Suprapubic skin (tissue), 4 donors: ENCODE results near the gene ENSA. TPM values are rescaled to one million over a fixed set of nuclear protein-coding genes. Genes with fewer than 3 reads are reported as not detected.
"Not testable (repeated sequence)": the region's sequence is repeated elsewhere in the genome, so short reads cannot be mapped to it uniquely, and the experiment has no call there.

Source experiments
- DNase-seq, 2 donors: peaks; one replicate each; pipeline ENCODE4 v3.0.0-alpha.2; 2019; ENCODE audit warnings: low spot score in 2 of 2
- H3K27ac ChIP-seq: fragments of 200-600 bp; sonication (generic); one replicate; pipeline ENCODE4 v1.5.1; 2019
- H3K27me3 ChIP-seq: fragments of 200-600 bp; sonication (generic); one replicate; pipeline ENCODE4 v1.5.1; 2019
- H3K36me3 ChIP-seq: fragments of 200-600 bp; sonication (generic); one replicate; pipeline ENCODE4 v1.5.1; 2019
- H3K4me1 ChIP-seq: fragments of 200-600 bp; sonication (generic); one replicate; pipeline ENCODE4 v1.5.1; 2019
- H3K4me3 ChIP-seq: fragments of 200-600 bp; sonication (generic); one replicate; pipeline ENCODE4 v1.5.1; 2019; ENCODE audit warnings: mild to moderate bottlenecking
- H3K9me3 ChIP-seq: fragments of 200-600 bp; sonication (generic); one replicate; pipeline ENCODE4 v1.5.1; 2019
- EP300 ChIP-seq: sonication (generic); formaldehyde crosslinking; IDR thresholded peaks from one replicate; pipeline ENCODE4 v1.6.1; 2017; ENCODE audit warnings: antibody characterized with exemption
- POLR2A ChIP-seq, 2 donors: fragments of 450-650 bp; IDR thresholded peaks; one replicate each; pipeline ENCODE4 v1.6.1; 2017; ENCODE audit warnings: antibody characterized with exemption in 2 of 2, mild to moderate bottlenecking in 2 of 2, moderate library complexity in 2 of 2
- POLR2AphosphoS5 ChIP-seq, 3 donors: sonication (generic); formaldehyde crosslinking; IDR thresholded peaks; one replicate each; pipeline ENCODE4 v1.6.1; 2017; ENCODE audit warnings: antibody characterized with exemption in 3 of 3
- WGBS: methylation state at CpG from one replicate; pipeline ENCODE4 v1.1.5; 2018; 5-methylcytosine and 5-hydroxymethylcytosine counted together
- total RNA-seq, 4 donors: library from RNA; depleted of rRNA; stranded (reverse); fragments of >200 nt; gene quantifications; one replicate each; pipeline ENCODE4 v1.1.0, GENCODE V29; 2016
- TF ChIP-seq, protein P1 (sequence below), 2 donors: fragments of 200-600 bp in 1 of 2; fragments of 450-650 bp in 1 of 2; sonication (generic) in 1 of 2; IDR thresholded peaks; one replicate each; pipeline ENCODE4 v1.5.1; 2016 to 2019; ENCODE audit warnings: antibody characterized with exemption in 2 of 2, mild to moderate bottlenecking in 1 of 2, moderate library complexity in 1 of 2

ENSA gene
- total RNA-seq, 4 donors from 2014 or later = 266 to 384 (median 291) TPM

DNA sequence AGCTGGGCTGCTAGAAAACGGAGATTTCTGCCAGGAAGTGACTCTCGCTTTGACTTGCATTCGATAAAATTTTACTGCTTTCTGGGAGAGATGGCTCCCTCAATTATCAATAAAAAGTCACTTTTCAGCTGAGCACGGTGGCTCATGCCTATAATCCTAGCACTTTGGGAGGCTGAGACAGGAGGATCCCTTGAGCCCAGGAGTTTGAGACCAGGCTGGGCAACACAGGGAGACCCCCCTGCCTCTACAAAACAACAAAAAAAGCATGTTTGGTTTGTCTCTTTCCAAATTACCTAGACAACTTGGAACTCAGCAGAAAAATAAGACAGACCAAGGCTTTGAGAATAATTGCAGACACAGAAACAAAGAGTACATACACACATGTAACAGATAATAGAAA, 12.9 kb upstream of the ENSA start:
- Histone ChIP-seq H3K4me3 (no peak overlapping the region), H3K4me1 (no peaks in the 10 kb centered on the region), H3K27me3 (no peaks in the 10 kb centered on the region), H3K36me3 (peaks cover 18% of the 10 kb centered on the region), H3K27ac (no peak overlapping the region), H3K9me3 (no peaks in the 10 kb centered on the region)
- DNase-seq = no peak
- no peak for TF ChIP-seq POLR2AphosphoS5 (IDR thresholded peaks at IDR 0.05)
- TF ChIP-seq, protein P1, sequence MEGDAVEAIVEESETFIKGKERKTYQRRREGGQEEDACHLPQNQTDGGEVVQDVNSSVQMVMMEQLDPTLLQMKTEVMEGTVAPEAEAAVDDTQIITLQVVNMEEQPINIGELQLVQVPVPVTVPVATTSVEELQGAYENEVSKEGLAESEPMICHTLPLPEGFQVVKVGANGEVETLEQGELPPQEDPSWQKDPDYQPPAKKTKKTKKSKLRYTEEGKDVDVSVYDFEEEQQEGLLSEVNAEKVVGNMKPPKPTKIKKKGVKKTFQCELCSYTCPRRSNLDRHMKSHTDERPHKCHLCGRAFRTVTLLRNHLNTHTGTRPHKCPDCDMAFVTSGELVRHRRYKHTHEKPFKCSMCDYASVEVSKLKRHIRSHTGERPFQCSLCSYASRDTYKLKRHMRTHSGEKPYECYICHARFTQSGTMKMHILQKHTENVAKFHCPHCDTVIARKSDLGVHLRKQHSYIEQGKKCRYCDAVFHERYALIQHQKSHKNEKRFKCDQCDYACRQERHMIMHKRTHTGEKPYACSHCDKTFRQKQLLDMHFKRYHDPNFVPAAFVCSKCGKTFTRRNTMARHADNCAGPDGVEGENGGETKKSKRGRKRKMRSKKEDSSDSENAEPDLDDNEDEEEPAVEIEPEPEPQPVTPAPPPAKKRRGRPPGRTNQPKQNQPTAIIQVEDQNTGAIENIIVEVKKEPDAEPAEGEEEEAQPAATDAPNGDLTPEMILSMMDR (IDR thresholded peaks at IDR 0.05) = no peak
- no peak for TF ChIP-seq POLR2A (IDR thresholded peaks at IDR 0.05)
- WGBS = 82% methylated on average over 4 of the region's 4 CpGs

DNA sequence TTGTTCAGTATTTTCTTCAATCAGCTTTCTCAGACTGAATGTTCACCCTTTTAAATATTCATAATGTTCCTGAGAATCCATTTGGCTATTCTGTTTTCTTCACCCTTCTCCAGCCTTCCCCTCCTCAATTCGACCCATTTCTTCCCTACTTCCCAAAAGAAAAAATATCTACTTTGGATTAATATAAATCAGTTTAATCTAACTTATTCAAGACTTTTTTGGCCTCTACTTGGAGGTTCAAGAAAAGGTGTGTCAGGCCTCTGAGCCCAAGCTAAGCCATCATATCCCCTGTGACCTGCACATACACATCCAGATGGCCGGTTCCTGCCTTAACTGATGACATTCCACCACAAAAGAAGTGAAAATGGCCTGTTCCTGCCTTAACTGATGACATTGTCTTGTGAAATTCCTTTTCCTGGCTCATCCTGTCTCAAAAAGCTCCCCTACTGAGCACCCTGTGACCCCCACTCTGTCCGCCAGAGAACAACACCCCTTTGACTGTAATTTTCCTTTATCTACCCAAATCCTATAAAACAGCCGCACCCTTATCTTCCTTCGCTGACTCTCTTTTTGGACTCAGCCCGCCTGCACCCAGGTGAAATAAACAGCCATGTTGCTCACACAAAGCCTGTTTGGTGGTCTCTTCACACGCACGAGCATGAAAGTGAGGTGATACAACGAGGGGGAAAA, 11.9 kb upstream of the ENSA start:
- H3K27me3 ChIP-seq, DNase-seq, H3K4me3 ChIP-seq, H3K9me3 ChIP-seq, H3K4me1 ChIP-seq, H3K27ac ChIP-seq: not testable (repeated sequence)
- 90% methylated on average over 9 of the region's 9 CpGs for WGBS
- H3K36me3 ChIP-seq = peaks cover 14% of the 10 kb centered on the region

DNA sequence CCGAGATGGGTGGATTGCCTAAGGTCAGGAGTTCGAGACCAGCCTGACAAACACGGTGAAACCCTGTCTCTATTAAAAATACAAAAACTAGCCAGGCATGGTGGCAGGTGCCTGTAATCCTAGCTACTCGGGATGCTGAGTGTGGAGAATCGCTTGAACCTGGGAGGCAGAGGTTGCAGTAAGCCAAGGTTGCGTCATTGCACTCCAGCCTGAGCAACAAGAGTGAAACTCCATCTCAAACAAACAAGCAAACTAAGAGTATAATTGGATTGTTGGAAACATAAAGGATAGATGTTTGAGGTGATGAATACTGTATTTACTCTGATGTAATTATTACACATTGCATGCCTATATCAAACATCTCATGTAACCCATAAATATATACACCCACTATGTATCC, 9.0 kb upstream of the ENSA start:
- H3K4me1 ChIP-seq, H3K36me3 ChIP-seq, DNase-seq, H3K27ac ChIP-seq, H3K4me3 ChIP-seq, H3K9me3 ChIP-seq, H3K27me3 ChIP-seq: not testable (repeated sequence)
- WGBS = 96% methylated on average over 6 of the region's 6 CpGs

DNA sequence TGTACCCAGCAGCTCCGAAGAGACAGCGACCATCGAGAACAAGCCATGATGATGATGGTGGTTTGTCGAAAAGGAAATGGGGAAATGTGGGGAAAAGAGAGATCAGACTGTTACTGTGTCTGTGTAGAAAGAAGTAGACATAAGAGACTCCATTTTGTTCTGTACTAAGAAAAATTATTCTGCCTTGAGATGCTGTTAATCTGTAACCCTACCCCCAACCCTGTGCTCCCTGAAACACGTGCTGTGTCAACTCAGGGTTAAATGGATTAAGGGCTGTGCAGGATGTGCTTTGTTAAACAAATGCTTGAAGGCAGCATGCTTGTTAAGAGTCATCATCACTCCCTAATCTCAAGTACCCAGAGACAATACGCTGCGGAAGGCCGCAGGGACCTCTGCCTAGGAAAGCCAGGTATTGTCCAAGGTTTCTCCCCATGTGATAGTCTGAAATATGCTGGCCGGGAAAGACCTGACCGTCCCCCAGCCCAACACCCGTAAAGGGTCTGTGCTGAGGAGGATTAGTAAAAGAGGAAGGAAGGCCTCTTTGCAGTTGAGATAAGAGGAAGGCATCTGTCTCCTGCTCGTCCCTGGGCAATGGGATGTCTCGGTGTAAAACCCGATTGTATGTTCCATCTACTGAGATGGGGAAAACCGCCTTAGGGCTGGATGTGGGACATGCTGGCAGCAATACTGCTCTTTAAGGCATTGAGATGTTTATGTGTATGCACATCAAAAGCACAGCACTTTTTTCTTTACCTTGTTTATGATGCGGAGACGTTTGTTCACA, 5.6 kb upstream of the ENSA start:
- H3K36me3 ChIP-seq, H3K4me3 ChIP-seq, H3K9me3 ChIP-seq, H3K27me3 ChIP-seq, H3K4me1 ChIP-seq, H3K27ac ChIP-seq: not testable (repeated sequence)
- DNase-seq = peak in 1 of 2 donors; percentile 18
- WGBS = 70% methylated on average over 13 of the region's 17 CpGs

DNA sequence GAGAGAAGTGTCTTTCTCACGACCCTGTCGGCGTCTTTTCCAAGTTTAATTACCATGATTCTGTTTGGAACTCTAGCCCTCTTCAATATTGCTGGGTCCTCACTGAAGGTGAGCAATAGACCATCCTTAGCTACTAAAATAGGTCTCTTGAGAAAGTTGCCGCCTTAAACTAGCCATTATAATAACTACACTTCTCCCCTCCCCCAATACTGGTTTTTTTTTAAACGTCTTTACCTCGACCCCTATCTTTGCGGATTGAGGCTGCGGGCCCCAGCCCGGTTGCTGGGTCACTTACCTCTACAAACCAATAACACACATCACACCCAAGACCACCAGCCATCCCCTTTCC, 672 bp downstream of the ENSA start:
- under 1% methylated on average over 9 of the region's 9 CpGs for WGBS
- peak in 1 of 2 donors; percentile 0 for DNase-seq
- Histone ChIP-seq H3K4me1 (peaks cover 58% of the 10 kb centered on the region), H3K36me3 (peaks cover 36% of the 10 kb centered on the region), H3K9me3 (no peaks in the 10 kb centered on the region), H3K27ac (peak overlapping the region; percentile 96), H3K27me3 (no peaks in the 10 kb centered on the region), H3K4me3 (peak overlapping the region; percentile 62)
- TF ChIP-seq EP300 = no peak
- TF ChIP-seq POLR2A (IDR thresholded peaks at IDR 0.05) = no peak
- TF ChIP-seq, protein P1 (IDR thresholded peaks at IDR 0.05) = peak in 1 of 2 donors; percentile 11

DNA sequence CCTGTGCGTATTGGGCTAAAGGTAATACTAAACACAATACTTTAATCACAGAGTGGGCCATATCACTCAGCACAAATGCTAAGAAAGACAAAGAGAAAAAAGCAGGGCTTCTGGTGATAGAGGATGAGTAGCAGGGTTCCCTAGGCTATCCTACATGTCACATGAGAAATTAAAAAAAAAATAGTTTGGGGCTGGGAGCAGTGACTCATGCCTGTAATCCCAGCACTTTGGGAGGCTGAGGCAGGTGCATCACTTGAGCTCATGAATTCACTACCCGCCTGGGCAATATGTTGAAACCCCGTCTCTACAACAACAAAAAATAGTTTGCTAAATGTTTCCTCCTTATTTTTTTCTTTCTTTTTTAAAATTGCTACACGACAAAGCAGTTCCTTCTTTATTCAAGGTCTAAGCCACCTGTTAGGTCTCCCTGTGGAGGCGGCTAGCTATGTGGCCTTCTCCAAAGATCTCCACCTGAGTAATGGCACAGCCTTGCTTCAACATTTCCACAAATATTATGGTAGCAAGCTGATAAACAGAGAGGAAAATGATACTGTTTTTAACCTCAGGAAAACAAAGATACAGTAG, 1.5 kb downstream of the ENSA start:
- H3K36me3 ChIP-seq = peaks cover 40% of the 10 kb centered on the region
- TF ChIP-seq POLR2A (IDR thresholded peaks at IDR 0.05) = no peak
- TF ChIP-seq POLR2AphosphoS5 (IDR thresholded peaks at IDR 0.05) = no peak
- DNase-seq = peak in 1 of 2 donors; percentile 16
- H3K27me3 ChIP-seq = no peaks in the 10 kb centered on the region
- H3K4me1 ChIP-seq = peaks cover 66% of the 10 kb centered on the region
- H3K4me3 ChIP-seq = peak overlapping the region; percentile 62
- H3K9me3 ChIP-seq = no peaks in the 10 kb centered on the region
- 68% methylated on average over 5 of the region's 5 CpGs for WGBS
- H3K27ac ChIP-seq = peak overlapping the region; percentile 96

DNA sequence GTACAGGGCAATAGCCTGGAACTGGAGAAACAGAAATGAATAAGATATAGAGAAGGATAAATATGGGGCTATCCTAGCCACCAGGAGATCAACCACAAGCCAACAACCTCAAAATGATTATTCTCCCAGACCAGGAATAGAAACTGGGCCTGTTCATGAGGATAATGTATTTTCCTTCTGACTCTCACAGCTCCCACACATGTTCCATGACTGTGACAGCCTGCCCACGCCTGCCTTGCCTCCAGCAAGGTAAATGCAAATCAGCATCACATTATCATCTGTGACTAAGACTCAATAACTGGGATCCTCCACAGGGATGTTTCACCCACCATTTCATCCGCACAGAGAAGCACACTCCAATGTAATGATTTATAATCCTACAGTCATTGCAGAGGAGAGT, 3.3 kb downstream of the ENSA start:
- 55% methylated on average over 2 of the region's 2 CpGs for WGBS
- H3K4me1 ChIP-seq = peaks cover 83% of the 10 kb centered on the region

DNA sequence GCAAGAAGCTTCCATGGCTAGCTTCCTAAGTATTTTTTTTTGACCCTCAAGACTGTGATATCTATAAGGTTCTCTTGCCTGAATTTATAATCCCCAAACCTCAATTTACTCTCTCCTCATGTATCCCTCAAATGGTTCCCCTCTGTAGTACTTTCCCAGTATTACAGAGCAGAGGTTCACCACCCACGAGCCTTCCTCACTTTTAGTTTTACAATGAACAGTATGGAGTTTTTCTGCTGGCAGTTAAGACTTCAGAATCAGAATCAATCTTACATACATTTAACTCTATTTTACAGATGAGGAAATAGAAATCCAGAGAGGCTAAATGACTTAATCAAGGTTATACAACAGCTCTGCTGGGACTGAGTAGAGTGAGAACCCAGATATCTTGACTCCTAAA, 4.9 kb downstream of the ENSA start:
- H3K36me3 ChIP-seq = peaks cover 46% of the 10 kb centered on the region
- not testable (repeated sequence) for H3K9me3 ChIP-seq, H3K4me3 ChIP-seq, H3K27me3 ChIP-seq
- peaks cover 92% of the 10 kb centered on the region for H3K4me1 ChIP-seq
- WGBS = 54% methylated on average over 1 of the region's 1 CpG
- H3K27ac ChIP-seq = peak overlapping the region; percentile 96
- peak in 1 of 2 donors; percentile 0 for DNase-seq

More for the DNA sequence above, 3.3 kb downstream of the ENSA start:
- TF ChIP-seq POLR2A (IDR thresholded peaks at IDR 0.05) (no peak), EP300 (no peak), POLR2AphosphoS5 (IDR thresholded peaks at IDR 0.05) (no peak)
- TF ChIP-seq, protein P1 (IDR thresholded peaks at IDR 0.05) = no peak
- peaks cover 40% of the 10 kb centered on the region for H3K36me3 ChIP-seq
- no peaks in the 10 kb centered on the region for H3K9me3 ChIP-seq
- H3K27me3 ChIP-seq = no peaks in the 10 kb centered on the region
- peak overlapping the region; percentile 96 for H3K27ac ChIP-seq
- DNase-seq = peak in 1 of 2 donors; percentile 23
- H3K4me3 ChIP-seq = no peak overlapping the region

DNA sequence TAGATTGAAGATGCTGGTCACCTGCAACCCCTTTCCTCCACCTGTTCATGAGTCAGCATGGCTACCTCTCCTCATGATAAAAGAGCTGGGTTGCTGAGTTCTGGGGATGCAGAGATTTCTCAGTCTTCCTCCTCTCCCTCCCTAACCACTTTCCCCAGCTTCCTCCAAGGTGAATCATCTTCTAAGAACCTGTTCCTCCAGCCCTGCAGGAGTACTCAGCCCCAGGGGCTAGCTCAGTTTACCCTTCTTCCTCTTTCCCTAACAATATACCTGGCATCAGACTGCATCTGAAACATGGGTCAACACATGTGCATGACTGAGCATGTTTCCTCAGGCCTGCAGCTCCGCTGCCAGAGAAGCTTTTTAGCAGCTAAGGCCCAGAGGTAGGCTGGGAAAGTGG, 5.3 kb downstream of the ENSA start:
- WGBS = 56% methylated on average over 1 of the region's 1 CpG
- H3K4me3 ChIP-seq, H3K27me3 ChIP-seq, H3K9me3 ChIP-seq: not testable (repeated sequence)
- Histone ChIP-seq H3K36me3 (peaks cover 46% of the 10 kb centered on the region), H3K4me1 (peaks cover 94% of the 10 kb centered on the region), H3K27ac (peak overlapping the region; percentile 96)
- peak in 1 of 2 donors; percentile 65 for DNase-seq
